Putamen (tissue), 1 donor: Measurements from ENCODE around the gene NEO1.
A peak's percentile ranks its signal among the peaks of the same experiment; 100 is the strongest.

ENCODE experiments used
- DNase-seq: peaks from one replicate; pipeline ENCODE4 v3.0.0-alpha.2; 2016; ENCODE audit warnings: low spot score

NEO1 gene

GRCh38 chr15:73078722-73079121 is 26.5 kb downstream of the NEO1 start:
- no peak for DNase-seq

- DNase-seq, result no peak
Observed at GRCh38 chr15:73079565-73079964, 27.3 kb downstream of the NEO1 start.

- DNase-seq, result peak; percentile 62
Observed at GRCh38 chr15:73081321-73081958, 29.2 kb downstream of the NEO1 start.

GRCh38 chr15:73082812-73083211 is 30.5 kb downstream of the NEO1 start:
- DNase-seq, result no peak

- no peak for DNase-seq
Observed at GRCh38 chr15:73087098-73087497, 34.8 kb downstream of the NEO1 start.

GRCh38 chr15:73105064-73105463 is 52.8 kb downstream of the NEO1 start:
- no peak for DNase-seq

GRCh38 chr15:73108676-73109075 is 56.4 kb downstream of the NEO1 start:
- no peak for DNase-seq

GRCh38 chr15:73109765-73110164 is 57.5 kb downstream of the NEO1 start:
- DNase-seq, result no peak

- no peak for DNase-seq
Observed at GRCh38 chr15:73110201-73110600, 57.9 kb downstream of the NEO1 start.

- no peak for DNase-seq
Observed at GRCh38 chr15:73114064-73114463, 61.8 kb downstream of the NEO1 start.

DNA sequence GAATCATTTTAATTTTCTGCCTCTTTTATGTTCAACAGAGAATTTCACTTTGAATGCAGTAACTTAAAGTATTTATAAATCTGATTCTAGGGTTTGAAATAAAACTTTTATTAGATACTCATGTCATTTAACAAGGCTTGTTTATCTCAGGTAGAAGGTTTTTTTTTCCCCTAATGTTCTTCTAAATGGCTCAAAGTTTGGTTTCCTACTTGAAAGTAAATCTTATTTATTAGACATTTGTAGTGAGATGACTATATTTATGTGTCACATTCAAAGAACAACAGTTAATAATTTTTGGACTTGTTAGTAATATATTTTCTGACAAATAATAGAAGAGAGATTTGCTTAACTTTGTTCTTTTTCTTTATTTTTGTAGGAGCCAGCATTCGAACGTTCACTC is 63.9 kb downstream of the NEO1 start:
- DNase-seq, result no peak

DNA sequence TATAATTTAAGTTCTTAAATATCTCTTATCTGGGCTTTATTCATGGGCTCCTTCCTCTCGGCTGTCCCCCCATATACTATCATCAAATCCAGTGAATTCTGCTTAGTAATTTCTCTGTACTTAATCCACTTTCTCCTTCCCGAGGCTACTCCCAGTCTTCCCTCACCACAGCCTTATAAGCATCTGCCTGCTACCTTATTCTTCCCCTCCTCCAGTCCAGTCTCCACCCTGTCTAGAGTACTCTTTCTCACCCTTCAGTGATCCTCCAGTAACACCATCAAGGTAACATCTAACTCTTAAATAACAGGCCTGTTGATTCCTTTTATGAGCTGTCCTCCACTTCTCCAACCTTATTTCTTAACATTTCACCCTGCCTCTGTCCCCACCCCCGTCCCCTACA is 65.8 kb downstream of the NEO1 start:
- DNase-seq, result no peak

GRCh38 chr15:73119478-73119877 is 67.2 kb downstream of the NEO1 start:
- no peak for DNase-seq

GRCh38 chr15:73120269-73120668 is 68.0 kb downstream of the NEO1 start:
- no peak for DNase-seq

DNA sequence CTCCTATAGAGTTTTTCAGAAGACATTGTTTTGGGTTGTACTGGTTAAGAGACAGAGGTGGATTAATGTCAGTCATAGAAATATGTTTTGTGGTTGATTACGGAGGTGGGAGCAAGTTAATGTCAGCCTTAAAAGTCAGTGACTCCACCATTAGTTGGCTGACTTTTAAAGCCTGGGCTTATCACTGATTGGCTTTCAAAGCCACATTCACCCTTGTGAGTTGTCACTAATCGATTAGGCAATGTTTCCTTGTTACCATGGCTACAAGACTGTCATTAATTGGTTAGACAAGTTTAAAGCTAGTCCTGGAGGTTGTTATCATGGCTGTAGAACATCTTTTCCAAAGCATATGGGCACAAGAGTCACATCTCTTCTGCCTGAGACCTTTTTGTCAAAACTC is 73.0 kb downstream of the NEO1 start:
- DNase-seq, result no peak

- DNase-seq, result no peak
Observed at GRCh38 chr15:73127302-73127936, 75.2 kb downstream of the NEO1 start.

DNA sequence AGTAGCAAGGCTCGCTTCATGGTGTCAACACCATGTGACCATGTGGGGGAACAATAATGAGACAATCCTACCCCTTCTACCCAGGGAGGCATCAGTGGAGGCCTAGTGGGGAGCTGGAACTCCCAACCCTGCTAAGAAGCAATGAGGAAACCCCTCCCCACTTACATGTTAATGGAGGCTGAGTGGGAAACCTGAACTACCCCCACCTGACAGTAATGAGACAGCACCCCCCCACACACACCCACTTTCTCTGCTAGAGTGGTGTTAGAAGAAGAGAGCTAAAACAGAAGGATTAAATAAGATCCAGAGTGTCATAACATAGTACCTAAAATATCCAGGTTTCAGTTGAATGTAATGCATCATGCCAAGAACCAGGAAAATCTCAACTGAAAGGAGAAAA is 78.6 kb downstream of the NEO1 start:
- peak; percentile 14 for DNase-seq

DNA sequence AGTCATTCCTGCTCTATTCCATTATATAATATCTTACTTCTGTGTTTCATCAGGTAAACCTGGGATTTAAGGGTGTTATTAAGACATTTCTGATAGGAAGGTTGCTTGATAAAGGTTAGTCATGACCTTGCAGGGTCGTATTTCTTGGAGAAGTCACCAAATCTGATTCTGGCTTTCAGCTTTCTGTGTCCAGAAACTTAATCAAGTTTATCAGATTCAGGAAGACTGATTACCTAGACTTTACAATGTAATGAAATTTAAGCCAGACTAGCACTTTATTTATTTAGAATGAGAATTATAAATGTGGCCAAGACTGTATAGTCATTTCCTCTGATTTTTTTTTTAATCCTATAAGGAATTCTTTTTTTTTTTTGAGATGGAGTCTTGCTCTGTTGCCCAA is 81.9 kb downstream of the NEO1 start:
- no peak for DNase-seq

DNA sequence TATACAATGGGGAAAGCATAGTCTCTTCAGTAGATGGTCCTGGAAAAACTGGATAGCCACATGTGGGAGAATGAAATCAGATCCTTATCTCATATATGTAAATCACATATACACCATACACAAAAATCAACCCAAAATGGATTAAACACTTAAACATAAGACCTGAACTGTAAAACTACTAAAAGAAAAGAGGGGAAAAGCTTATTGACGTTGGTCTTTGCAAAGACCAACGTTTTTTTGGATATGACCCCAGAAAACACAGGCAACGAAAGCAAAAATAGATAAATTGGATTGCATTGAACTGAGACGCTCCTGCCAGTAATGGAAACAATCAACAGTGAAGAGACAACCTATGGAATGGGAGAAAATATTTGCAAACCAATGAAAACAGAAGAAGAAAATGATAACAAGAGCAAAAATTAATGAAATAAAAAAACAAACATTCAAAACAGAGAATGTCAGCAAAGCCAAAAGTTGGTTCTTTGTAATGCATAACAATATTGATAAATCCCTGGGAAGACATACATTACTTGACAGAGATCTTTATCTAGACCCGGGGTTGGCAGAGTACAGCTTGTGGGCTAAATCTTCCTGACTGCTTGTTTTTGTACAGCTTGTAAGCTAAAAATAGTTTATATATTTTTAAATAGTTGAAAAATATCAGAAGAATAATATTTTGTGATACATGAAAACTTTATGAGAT is 86.9 kb downstream of the NEO1 start:
- DNase-seq, result no peak

- DNase-seq, result no peak
Observed at GRCh38 chr15:73139744-73140553, 87.7 kb downstream of the NEO1 start.

GRCh38 chr15:73141216-73141900 is 89.1 kb downstream of the NEO1 start:
- DNase-seq, result no peak
